ENCODE results near the gene FBXW11.

DNA sequence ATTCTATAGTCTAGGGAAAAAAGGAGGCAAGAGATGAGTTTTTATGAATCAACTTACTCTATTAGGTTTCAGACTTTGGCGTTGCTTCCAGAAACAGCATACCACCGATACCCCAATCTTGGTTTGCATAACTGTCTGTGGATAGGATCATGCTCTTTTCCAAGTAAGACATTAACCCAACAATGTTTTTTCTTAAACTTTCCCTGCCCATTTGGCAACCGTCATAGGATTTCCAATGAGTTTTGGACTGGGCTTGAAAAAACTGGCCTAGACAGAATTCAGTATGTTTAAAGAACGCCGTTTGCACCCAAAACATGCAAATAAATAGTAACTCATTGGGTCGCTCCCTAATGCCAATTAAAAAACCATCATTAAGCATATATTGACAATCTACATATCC is 114.8 kb downstream of the FBXW11 start:
- TF ChIP-seq POLR2A (IDR thresholded peaks at IDR 0.05), result no peak
- TF ChIP-seq, protein P1, sequence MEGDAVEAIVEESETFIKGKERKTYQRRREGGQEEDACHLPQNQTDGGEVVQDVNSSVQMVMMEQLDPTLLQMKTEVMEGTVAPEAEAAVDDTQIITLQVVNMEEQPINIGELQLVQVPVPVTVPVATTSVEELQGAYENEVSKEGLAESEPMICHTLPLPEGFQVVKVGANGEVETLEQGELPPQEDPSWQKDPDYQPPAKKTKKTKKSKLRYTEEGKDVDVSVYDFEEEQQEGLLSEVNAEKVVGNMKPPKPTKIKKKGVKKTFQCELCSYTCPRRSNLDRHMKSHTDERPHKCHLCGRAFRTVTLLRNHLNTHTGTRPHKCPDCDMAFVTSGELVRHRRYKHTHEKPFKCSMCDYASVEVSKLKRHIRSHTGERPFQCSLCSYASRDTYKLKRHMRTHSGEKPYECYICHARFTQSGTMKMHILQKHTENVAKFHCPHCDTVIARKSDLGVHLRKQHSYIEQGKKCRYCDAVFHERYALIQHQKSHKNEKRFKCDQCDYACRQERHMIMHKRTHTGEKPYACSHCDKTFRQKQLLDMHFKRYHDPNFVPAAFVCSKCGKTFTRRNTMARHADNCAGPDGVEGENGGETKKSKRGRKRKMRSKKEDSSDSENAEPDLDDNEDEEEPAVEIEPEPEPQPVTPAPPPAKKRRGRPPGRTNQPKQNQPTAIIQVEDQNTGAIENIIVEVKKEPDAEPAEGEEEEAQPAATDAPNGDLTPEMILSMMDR (IDR thresholded peaks at IDR 0.05), result no peak

Data from thyroid gland (tissue), 4 donors.